Fibroblast of upper back skin (primary cell): ENCODE results near the gene GAS7.
A peak's percentile ranks its signal among the peaks of the same experiment; 100 is the strongest.

Source experiments
- DNase-seq: peaks from one replicate; pipeline ENCODE4 v3.0.0-alpha.2; 2013

Gene GAS7

DNA sequence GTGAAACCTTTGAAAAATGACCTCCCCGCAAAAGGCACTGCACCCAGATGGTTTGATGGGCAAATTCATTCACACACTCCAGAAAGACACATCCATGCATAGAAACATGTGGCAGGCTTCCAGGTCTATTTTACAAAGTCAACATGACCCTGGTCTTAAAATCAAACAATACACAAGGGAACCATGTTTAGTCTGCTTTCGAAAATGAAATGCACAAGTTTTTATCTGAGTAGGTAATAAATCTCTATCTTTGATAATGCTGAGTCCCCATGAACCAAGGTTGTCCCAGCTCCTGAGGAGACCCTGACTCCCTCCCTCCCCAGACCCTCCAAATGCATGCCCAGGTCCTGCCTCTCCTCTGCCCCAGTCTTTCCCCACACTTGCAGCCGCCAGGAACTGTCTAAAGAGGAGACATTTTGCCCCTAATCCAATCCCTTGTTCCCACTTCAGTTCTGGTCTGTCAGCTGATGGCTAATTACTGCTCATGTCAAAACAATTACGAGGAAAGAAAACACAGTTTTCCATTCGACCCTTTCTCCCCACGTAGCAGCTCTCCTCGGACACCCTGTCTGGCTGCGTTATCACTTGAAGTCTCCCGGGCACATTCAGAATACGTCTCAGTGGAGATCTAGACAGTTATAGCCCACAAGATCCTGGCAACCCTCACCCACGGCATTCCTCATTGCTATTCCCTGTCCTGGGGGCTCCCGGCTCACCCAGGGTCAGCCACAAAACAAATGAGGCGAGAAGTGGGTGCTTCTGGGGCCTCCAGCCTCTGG lies 224.5 kb downstream of the GAS7 start:
- peak; percentile 40 for DNase-seq

- DNase-seq = peak; percentile 61
Observed at GRCh38 chr17:9971991-9972390, 226.4 kb downstream of the GAS7 start.

DNA sequence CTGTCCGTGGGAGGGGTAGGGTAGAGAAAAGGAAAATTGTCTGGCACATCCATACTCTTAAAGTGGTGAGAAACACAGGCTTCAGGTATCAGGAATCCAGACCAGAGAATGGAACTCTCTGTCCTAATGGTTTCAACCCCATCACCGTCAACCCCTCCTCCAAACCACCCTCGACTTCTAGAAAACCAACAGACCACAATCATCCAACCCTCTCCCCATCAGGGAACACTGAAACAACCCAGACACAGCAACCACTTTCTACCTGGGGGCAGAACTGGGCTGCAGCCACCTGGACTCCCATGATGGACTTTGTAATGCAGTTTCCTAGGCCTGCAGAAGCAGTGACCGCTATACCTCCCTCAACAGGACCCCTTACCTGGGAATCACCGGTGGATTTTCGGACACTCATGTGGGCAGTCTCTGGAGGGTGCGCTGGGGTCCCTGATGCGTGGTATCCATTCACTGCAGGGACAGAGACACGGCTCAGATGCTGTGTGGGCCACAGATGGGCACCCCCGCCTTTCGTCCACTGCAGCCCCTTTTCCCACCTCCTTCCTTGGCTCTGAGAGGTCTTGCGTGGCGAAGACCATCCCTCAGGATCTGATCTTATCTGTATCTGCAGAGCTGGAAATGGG lies 229.0 kb downstream of the GAS7 start:
- DNase-seq = no peak

GRCh38 chr17:9968881-9969280 lies 229.5 kb downstream of the GAS7 start:
- DNase-seq = no peak

DNA sequence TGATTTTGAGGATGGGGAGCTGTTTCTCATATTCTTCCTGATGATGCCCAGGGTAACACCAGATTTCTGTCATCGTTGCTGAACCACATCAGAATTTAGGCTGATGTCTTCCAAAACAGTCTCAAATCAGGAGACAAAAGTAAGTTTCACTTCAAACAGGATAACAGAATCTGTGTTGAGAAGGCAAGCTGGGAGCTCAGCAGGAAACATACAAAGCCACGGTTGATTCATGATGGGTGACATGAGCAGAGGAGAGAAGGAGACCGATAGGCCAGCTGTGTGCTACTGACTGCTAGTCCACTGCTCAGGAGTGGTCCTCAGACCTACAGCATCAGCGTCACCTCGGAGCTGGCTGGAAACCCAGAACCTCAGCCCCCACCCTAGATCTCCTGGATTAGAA lies 230.4 kb downstream of the GAS7 start:
- no peak for DNase-seq

GRCh38 chr17:9959377-9959981 lies 238.9 kb downstream of the GAS7 start:
- peak; percentile 55 for DNase-seq

- DNase-seq = no peak
Observed at GRCh38 chr17:9958586-9959281, 239.7 kb downstream of the GAS7 start.

DNA sequence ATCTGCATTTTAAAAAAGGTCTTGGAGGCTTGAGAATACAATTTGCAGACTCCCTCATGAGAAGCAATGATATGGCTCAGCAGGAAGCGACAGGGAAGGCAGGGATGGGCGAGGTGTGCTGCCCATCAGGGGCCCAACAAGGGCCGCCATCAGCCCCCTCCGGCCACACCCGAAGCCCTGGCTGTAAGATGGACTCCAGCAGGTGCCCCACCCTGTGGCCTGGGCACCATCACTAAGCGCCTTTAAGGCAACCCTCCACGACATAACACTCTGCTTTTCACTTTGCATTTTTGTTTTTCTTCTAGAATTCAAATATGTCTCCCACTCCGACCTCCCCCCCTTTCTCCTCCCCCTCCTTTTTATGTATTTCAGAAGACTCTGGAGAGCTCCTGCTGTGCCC lies 241.2 kb downstream of the GAS7 start:
- DNase-seq = no peak

GRCh38 chr17:9956474-9957131 lies 241.8 kb downstream of the GAS7 start:
- no peak for DNase-seq

DNA sequence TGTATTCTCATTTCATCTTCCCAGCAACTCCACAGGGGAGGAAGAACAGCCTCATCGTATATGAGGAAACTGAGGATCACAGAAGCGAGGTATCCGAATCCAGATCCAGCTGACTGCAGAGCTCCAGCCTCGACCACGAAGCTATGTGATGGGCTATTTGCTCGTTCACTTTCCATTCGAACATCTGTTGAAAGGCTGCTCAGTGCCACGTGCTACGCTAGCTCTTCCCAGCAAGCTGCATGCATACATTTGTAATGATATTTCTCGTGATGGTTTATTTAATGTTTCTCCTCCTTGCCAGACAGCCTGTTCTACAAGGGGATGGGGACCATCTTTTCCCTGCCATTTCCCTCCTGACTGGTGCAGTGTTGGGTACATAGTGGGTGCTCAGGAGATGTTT lies 244.9 kb downstream of the GAS7 start:
- no peak for DNase-seq

- no peak for DNase-seq
Observed at GRCh38 chr17:9951803-9952202, 246.6 kb downstream of the GAS7 start.

DNA sequence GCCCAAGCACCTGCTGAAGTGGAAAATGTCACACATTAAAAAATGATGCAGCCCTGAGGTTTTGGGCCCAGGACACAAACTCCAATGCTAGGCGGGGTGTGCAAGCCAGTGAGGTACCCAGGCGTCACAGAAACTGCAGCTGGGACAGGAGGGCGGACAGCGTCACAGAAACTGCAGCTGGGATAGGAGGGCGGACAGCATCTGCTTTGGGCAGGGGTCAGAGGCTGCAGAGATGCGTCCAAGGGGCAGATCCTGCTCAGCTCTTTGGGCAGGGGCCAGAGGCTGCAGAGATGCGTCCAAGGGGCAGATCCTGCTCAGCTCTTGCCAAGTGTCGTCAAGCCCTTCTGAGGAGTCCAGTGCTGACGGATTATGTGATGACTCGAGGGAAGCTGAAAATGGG lies 249.5 kb downstream of the GAS7 start:
- DNase-seq = no peak

GRCh38 chr17:9944704-9945103 lies 253.7 kb downstream of the GAS7 start:
- no peak for DNase-seq

DNA sequence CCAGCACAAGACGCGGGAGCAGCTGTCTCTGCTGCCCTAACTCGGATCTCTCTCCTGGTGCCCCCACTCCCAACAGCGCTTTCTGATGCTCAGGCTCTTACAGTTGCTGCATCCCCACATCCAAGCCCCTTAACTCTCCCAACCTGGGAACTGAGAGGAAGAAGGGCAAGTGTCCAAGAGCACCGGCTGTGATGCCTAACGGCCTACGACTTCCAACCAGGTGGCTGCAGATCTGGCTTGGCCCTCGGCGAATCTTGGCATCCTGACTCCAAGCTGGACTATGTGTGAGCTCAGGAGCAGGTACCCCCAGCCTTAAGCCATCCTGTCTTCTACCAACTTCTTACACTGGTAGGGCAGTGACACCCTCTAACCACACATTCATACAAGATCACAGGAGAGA lies 255.1 kb downstream of the GAS7 start:
- no peak for DNase-seq

- no peak for DNase-seq
Observed at GRCh38 chr17:9942885-9943284, 255.5 kb downstream of the GAS7 start.

GRCh38 chr17:9941305-9941704 lies 257.1 kb downstream of the GAS7 start:
- no peak for DNase-seq

DNA sequence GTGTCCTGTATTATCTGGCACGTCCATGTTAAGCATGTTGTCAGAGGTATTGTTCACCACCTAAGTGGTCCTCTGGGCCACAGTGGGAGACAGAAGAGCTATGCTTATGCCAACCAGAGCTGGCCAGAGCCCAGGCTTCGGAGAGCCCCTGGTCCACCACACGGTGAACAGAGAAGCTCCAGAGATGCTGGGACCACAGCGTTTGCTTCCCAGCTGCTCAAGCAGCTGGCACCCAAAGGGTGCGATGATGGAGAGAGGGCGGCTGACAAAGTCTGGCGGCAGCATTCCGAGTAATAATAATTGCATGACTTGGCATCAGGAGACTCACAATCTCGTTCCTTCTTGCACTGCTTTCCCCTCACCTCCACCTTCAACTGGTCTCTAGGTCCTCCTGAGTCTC lies 257.6 kb downstream of the GAS7 start:
- no peak for DNase-seq

DNA sequence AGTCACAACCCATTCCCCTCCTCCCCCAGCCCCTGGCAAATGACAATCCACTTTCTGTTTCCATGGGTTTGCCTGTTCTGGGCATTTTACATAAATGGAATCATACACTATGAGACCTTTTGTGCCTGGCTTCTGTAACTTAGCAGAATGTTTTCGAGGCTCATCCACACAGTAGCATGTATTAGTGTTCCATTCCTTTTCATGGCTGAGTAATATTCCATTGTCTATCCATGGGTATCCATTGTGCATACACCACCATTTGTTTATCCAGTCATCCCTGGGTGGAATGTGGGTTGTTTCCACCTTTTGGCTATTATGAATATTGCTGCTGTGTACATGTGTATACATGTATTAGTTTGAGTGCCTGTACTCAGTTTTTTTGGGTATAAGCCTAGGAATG lies 259.6 kb downstream of the GAS7 start:
- DNase-seq = no peak

DNA sequence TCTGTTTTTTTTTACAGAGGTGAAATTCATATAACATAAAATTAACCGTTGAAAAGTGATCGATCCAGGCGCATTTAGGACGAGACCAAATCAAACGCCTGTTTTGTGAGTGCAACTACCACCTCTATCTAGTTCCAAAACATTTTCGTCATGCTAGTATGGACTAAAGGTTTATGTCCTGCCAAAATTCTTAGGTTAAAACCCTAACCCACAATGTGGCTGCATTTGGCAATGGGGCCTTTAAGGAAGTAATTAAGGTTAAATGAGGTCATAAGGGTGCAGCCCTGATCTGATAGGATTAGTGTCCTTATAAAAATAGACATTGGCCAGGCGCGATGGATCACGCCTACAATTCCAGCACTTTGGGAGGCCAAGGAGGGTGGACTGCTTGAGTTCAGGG lies 260.5 kb downstream of the GAS7 start:
- peak; percentile 31 for DNase-seq

- peak; percentile 85 for DNase-seq
Observed at GRCh38 chr17:9937241-9937761, 261.1 kb downstream of the GAS7 start.

DNA sequence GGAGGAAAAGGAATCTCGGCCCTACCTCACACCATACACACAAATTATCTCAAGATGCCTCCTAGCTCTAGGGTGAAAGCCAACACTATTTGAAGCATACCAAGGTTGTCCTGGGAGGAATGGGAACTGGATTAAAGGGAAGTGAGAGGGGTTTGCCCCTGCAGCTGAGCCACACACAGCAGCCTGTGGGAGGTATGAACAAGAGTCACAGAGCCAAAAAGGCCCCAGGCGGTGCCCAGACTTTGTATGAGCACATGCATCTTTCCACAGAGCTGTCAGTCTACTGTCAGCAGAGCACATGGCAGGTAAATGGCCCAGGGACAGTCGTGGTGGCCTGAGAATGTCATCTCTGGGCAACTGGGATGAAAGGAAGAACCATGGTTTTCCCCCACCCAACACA lies 262.3 kb downstream of the GAS7 start:
- DNase-seq = no peak

DNA sequence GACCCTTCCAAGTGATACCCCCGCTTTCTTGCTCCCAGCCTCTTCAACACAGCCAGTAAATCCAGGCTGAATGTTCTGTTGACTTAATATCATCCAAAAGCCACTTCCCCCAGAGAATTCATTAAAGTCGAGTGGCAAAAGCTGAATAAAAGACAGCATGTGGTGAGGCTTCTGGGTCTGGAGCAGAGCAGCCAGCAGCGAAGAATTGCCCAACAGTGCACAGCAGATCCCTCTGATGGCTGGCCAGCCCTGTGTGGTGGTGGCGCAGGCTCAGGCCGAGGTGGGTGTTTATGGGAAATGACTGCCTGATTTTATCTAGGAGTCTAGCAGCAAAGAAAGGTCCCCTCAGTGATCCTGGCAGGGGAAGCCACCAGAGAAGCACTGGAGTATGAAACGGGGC lies 263.0 kb downstream of the GAS7 start:
- no peak for DNase-seq

DNA sequence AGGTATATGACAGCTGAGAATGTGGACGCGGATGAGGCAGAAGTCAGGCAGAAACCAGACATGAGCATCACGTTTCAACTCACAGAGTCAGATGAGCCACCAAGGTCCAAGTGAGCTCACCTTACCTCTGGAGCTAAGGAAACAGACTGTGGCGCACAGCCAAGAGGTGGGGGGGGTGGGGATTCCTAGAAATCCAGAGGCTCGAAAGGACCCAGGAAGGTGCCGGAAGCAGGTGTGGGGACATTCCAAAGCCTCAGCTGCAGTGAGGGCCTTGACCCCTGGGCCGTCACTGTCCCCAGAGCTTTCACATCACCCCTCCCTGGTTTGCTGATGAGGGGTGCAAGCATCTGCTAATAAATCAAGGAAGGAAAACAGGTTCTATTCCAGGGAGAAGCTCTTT lies 264.1 kb downstream of the GAS7 start:
- DNase-seq = no peak
